Measurements from ENCODE around the gene DBI.
"Not testable (repeated sequence)": the region's sequence is repeated elsewhere in the genome, so short reads cannot be mapped to it uniquely, and the experiment has no call there.

The DBI gene

GRCh38 chr2:119402645-119403560 lies 36.1 kb downstream of the DBI start:
- Mint-ChIP-seq H3K27ac (no peak overlapping the region), H3K27me3 (peaks cover 4% of the 10 kb centered on the region), H3K4me3 (no peak overlapping the region), H3K4me1 (ENCODE audit: low read depth) (no peaks in the 10 kb centered on the region), H3K36me3 (no peaks in the 10 kb centered on the region), H3K9me3 (ENCODE audit: low read depth) (no peaks in the 10 kb centered on the region)

GRCh38 chr2:119403618-119404017 lies 36.8 kb downstream of the DBI start:
- not testable (repeated sequence) for H3K27me3 Mint-ChIP-seq; H3K27ac Mint-ChIP-seq; H3K4me1 Mint-ChIP-seq (ENCODE audit: low read depth); H3K9me3 Mint-ChIP-seq (ENCODE audit: low read depth); H3K4me3 Mint-ChIP-seq; H3K36me3 Mint-ChIP-seq

GRCh38 chr2:119405151-119405550 lies 38.4 kb downstream of the DBI start:
- Mint-ChIP-seq H3K4me3 (no peak overlapping the region), H3K27me3 (peaks cover 8% of the 10 kb centered on the region), H3K27ac (no peak overlapping the region), H3K9me3 (ENCODE audit: low read depth) (no peaks in the 10 kb centered on the region), H3K4me1 (ENCODE audit: low read depth) (no peaks in the 10 kb centered on the region), H3K36me3 (no peaks in the 10 kb centered on the region)

GRCh38 chr2:119407430-119408220 lies 40.8 kb downstream of the DBI start:
- H3K36me3 Mint-ChIP-seq: no peaks in the 10 kb centered on the region
- H3K27me3 Mint-ChIP-seq: peaks cover 11% of the 10 kb centered on the region
- no peak overlapping the region for H3K27ac Mint-ChIP-seq
- H3K4me3 Mint-ChIP-seq: no peak overlapping the region
- H3K4me1 Mint-ChIP-seq (ENCODE audit: low read depth): no peaks in the 10 kb centered on the region
- no peaks in the 10 kb centered on the region for H3K9me3 Mint-ChIP-seq (ENCODE audit: low read depth)

- Mint-ChIP-seq H3K36me3 (no peaks in the 10 kb centered on the region), H3K4me3 (no peak overlapping the region), H3K27me3 (peaks cover 11% of the 10 kb centered on the region), H3K4me1 (ENCODE audit: low read depth) (no peaks in the 10 kb centered on the region), H3K27ac (no peak overlapping the region), H3K9me3 (ENCODE audit: low read depth) (no peaks in the 10 kb centered on the region)
These were observed 41.4 kb downstream of the DBI start for GRCh38 chr2:119408221-119408619.

- H3K9me3 Mint-ChIP-seq (ENCODE audit: low read depth): no peaks in the 10 kb centered on the region
These were observed 42.7 kb downstream of the DBI start for GRCh38 chr2:119409506-119409905.

GRCh38 chr2:119414894-119415293 lies 48.1 kb downstream of the DBI start:
- Mint-ChIP-seq H3K36me3 (no peaks in the 10 kb centered on the region), H3K27me3 (peaks cover 9% of the 10 kb centered on the region), H3K9me3 (ENCODE audit: low read depth) (no peaks in the 10 kb centered on the region), H3K27ac (no peak overlapping the region), H3K4me1 (ENCODE audit: low read depth) (peaks cover 3% of the 10 kb centered on the region), H3K4me3 (no peak overlapping the region)

More at GRCh38 chr2:119409506-119409905, 42.7 kb downstream of the DBI start:
- Mint-ChIP-seq H3K4me3 (no peak overlapping the region), H3K4me1 (ENCODE audit: low read depth) (peaks cover 2% of the 10 kb centered on the region), H3K27ac (no peak overlapping the region), H3K36me3 (no peaks in the 10 kb centered on the region), H3K27me3 (peaks cover 11% of the 10 kb centered on the region)

GRCh38 chr2:119415630-119416029 lies 48.9 kb downstream of the DBI start:
- no peaks in the 10 kb centered on the region for H3K9me3 Mint-ChIP-seq (ENCODE audit: low read depth)
- no peak overlapping the region for H3K27ac Mint-ChIP-seq
- no peaks in the 10 kb centered on the region for H3K36me3 Mint-ChIP-seq
- H3K4me3 Mint-ChIP-seq: no peak overlapping the region
- peaks cover 3% of the 10 kb centered on the region for H3K4me1 Mint-ChIP-seq (ENCODE audit: low read depth)
- H3K27me3 Mint-ChIP-seq: peaks cover 11% of the 10 kb centered on the region

GRCh38 chr2:119416299-119416923 lies 49.6 kb downstream of the DBI start:
- H3K9me3 Mint-ChIP-seq (ENCODE audit: low read depth): no peaks in the 10 kb centered on the region
- no peaks in the 10 kb centered on the region for H3K36me3 Mint-ChIP-seq
- H3K4me3 Mint-ChIP-seq: no peak overlapping the region
- H3K27me3 Mint-ChIP-seq: peaks cover 11% of the 10 kb centered on the region
- peaks cover 3% of the 10 kb centered on the region for H3K4me1 Mint-ChIP-seq (ENCODE audit: low read depth)
- H3K27ac Mint-ChIP-seq: no peak overlapping the region

GRCh38 chr2:119417908-119418307 lies 51.1 kb downstream of the DBI start:
- H3K9me3 Mint-ChIP-seq (ENCODE audit: low read depth): peaks cover 6% of the 10 kb centered on the region
- no peak overlapping the region for H3K27ac Mint-ChIP-seq
- H3K27me3 Mint-ChIP-seq: peaks cover 13% of the 10 kb centered on the region
- H3K36me3 Mint-ChIP-seq: no peaks in the 10 kb centered on the region
- peaks cover 3% of the 10 kb centered on the region for H3K4me1 Mint-ChIP-seq (ENCODE audit: low read depth)
- no peak overlapping the region for H3K4me3 Mint-ChIP-seq

- H3K4me1 Mint-ChIP-seq (ENCODE audit: low read depth): peaks cover 2% of the 10 kb centered on the region
- H3K27ac Mint-ChIP-seq: no peak overlapping the region
- H3K27me3 Mint-ChIP-seq: peaks cover 18% of the 10 kb centered on the region
These were observed 52.3 kb downstream of the DBI start for GRCh38 chr2:119419065-119419464.

GRCh38 chr2:119419803-119420508 lies 53.2 kb downstream of the DBI start:
- Mint-ChIP-seq H3K4me1 (ENCODE audit: low read depth) (peaks cover 2% of the 10 kb centered on the region), H3K4me3 (no peak overlapping the region), H3K27me3 (peaks cover 18% of the 10 kb centered on the region), H3K9me3 (ENCODE audit: low read depth) (peaks cover 6% of the 10 kb centered on the region), H3K27ac (no peak overlapping the region), H3K36me3 (no peaks in the 10 kb centered on the region)

More at GRCh38 chr2:119419065-119419464, 52.3 kb downstream of the DBI start:
- Mint-ChIP-seq H3K36me3 (no peaks in the 10 kb centered on the region), H3K4me3 (no peak overlapping the region), H3K9me3 (ENCODE audit: low read depth) (peaks cover 6% of the 10 kb centered on the region)

GRCh38 chr2:119421304-119421703 lies 54.5 kb downstream of the DBI start:
- H3K4me3 Mint-ChIP-seq: no peak overlapping the region
- no peak overlapping the region for H3K27ac Mint-ChIP-seq
- peaks cover 6% of the 10 kb centered on the region for H3K9me3 Mint-ChIP-seq (ENCODE audit: low read depth)
- H3K36me3 Mint-ChIP-seq: no peaks in the 10 kb centered on the region
- no peaks in the 10 kb centered on the region for H3K4me1 Mint-ChIP-seq (ENCODE audit: low read depth)
- H3K27me3 Mint-ChIP-seq: peaks cover 21% of the 10 kb centered on the region

- H3K9me3 Mint-ChIP-seq (ENCODE audit: low read depth): peaks cover 6% of the 10 kb centered on the region
- H3K4me3 Mint-ChIP-seq: no peak overlapping the region
- H3K4me1 Mint-ChIP-seq (ENCODE audit: low read depth): no peaks in the 10 kb centered on the region
- H3K27me3 Mint-ChIP-seq: peaks cover 25% of the 10 kb centered on the region
- no peak overlapping the region for H3K27ac Mint-ChIP-seq
- H3K36me3 Mint-ChIP-seq: no peaks in the 10 kb centered on the region
These were observed 55.0 kb downstream of the DBI start for GRCh38 chr2:119421741-119422140.

Measured in activated naive CD8-positive, alpha-beta T cell (primary cell).